Measurements from ENCODE around the gene CCL28. TPM values are rescaled to one million over a fixed set of nuclear protein-coding genes. Genes with fewer than 3 reads are reported as not detected.

Gene CCL28
- total and polyA plus RNA-seq, 8 donors, result 3.1 to 22.7 (median 8.8) TPM

GRCh38 chr5:43358301-43358700 is 53.9 kb downstream of the CCL28 start:
- DNase-seq (no peak), FAIRE-seq (no peak), ATAC-seq (no peak)
- no peak for TF ChIP-seq CTCF (IDR thresholded peaks at IDR 0.05)
- no peak overlapping the region for H3K4me3 ChIP-seq
- WGBS, 2 donors, result 20 to 28% methylated on average over 3 of the region's 3 CpGs
- no peak overlapping the region for H3K27ac ChIP-seq
- H3K36me3 ChIP-seq, result no peaks in the 10 kb centered on the region
- no peaks in the 10 kb centered on the region for H3K9me3 ChIP-seq
- intact Hi-C loops (cut with DNase I), result no loop called here
- H3K4me1 ChIP-seq, result no peaks in the 10 kb centered on the region
- H3K27me3 ChIP-seq, result no peaks in the 10 kb centered on the region

DNA sequence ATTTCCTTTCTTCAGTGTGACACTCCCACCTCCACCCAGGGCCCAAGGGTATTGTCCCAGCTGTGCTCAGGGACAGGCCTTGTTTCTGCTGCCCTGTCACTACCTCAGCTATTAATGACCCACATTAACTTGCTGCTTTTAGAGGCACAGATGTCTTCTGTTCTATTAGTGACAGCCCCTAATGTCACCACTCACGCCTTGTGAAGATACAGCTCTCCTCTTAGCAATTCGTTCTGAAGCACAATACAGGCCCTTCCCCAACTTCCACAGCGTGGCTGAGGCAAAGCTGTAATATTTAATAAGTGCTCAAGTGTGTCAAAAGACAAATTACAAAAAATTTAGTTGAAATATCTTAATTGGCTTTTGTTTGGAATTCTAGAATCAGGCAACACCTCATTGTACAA is 54.3 kb downstream of the CCL28 start:
- Histone ChIP-seq H3K27ac (no peak overlapping the region), H3K4me1 (no peaks in the 10 kb centered on the region), H3K36me3 (no peaks in the 10 kb centered on the region), H3K4me3 (no peak overlapping the region), H3K27me3 (no peaks in the 10 kb centered on the region), H3K9me3 (no peaks in the 10 kb centered on the region)
- ATAC-seq (no peak), FAIRE-seq (no peak), DNase-seq (no peak)
- intact Hi-C loops (cut with DNase I), result no loop called here
- WGBS, 2 donors, result 50 to 53% methylated on average over 3 of the region's 3 CpGs
- TF ChIP-seq CTCF (IDR thresholded peaks at IDR 0.05), result no peak

GRCh38 chr5:43357067-43357466 is 55.1 kb downstream of the CCL28 start:
- TF ChIP-seq CTCF (IDR thresholded peaks at IDR 0.05), result no peak
- Histone ChIP-seq H3K36me3 (no peaks in the 10 kb centered on the region), H3K4me1 (no peaks in the 10 kb centered on the region), H3K27me3 (no peaks in the 10 kb centered on the region), H3K4me3 (no peak overlapping the region), H3K27ac (no peak overlapping the region), H3K9me3 (no peaks in the 10 kb centered on the region)
- FAIRE-seq (no peak), ATAC-seq (no peak), DNase-seq (no peak)
- intact Hi-C loops (cut with DNase I), result no loop called here
- WGBS, 2 donors, result 64 to 68% methylated on average over 2 of the region's 2 CpGs

- no peak for TF ChIP-seq CTCF (IDR thresholded peaks at IDR 0.05)
- Histone ChIP-seq H3K27me3 (no peaks in the 10 kb centered on the region), H3K9me3 (no peaks in the 10 kb centered on the region), H3K4me1 (no peaks in the 10 kb centered on the region), H3K27ac (no peak overlapping the region), H3K36me3 (no peaks in the 10 kb centered on the region), H3K4me3 (no peak overlapping the region)
- DNase-seq, result no peak
- intact Hi-C loops (cut with DNase I), result no loop called here
- WGBS, 2 donors, result 75 to 82% methylated on average over 3 of the region's 3 CpGs
- ATAC-seq, result no peak
- FAIRE-seq, result no peak
Observed at GRCh38 chr5:43354774-43355173, 57.4 kb downstream of the CCL28 start.

GRCh38 chr5:43353668-43354067 is 58.5 kb downstream of the CCL28 start:
- Histone ChIP-seq H3K4me1 (no peaks in the 10 kb centered on the region), H3K9me3 (no peaks in the 10 kb centered on the region), H3K27me3 (no peaks in the 10 kb centered on the region), H3K36me3 (no peaks in the 10 kb centered on the region), H3K4me3 (no peak overlapping the region), H3K27ac (no peak overlapping the region)
- WGBS, 2 donors, result 90 to 97% methylated on average over 1 of the region's 1 CpG
- ATAC-seq, result no peak
- FAIRE-seq, result no peak
- TF ChIP-seq CTCF (IDR thresholded peaks at IDR 0.05), result no peak
- intact Hi-C loops (cut with DNase I), result no loop called here
- no peak for DNase-seq

All from pancreas (tissue), 10 donors.